SK-N-SH (cell line): ENCODE measurements around the gene GAS2L2. TPM values are rescaled to one million over a fixed set of nuclear protein-coding genes. Genes with fewer than 3 reads are reported as not detected.

Source experiments
- CTCF ChIA-PET: fragments of 300-600, 350-600 bp; formaldehyde crosslinking; extraction: SDS; loops from one replicate; lab custom pipeline; 2021; lab: Yijun Ruan, JAX
- POLR2A ChIA-PET: fragments of 350-600 bp; sonication (Branson Sonifier 250); formaldehyde crosslinking; extraction: SDS; loops from one replicate; lab custom pipeline; 2020; ENCODE audit warnings: antibody characterized with exemption, inconsistent platforms; lab: Yijun Ruan, JAX
- DNase-seq: peaks from one replicate; pipeline ENCODE4 v3.0.0; 2012
- H2AFZ ChIP-seq: fragments of 200-600 bp; sonication (generic); 2 replicates; pipeline ENCODE4 v1.8.1; 2016; ENCODE audit warnings: antibody characterized with exemption, mild to moderate bottlenecking, low read depth
- H3F3A ChIP-seq: fragments of 200-600 bp; sonication (generic); replicated peaks from 2 replicates; pipeline ENCODE3; 2016; ENCODE audit warnings: antibody characterized with exemption, mild to moderate bottlenecking; ENCODE audit not compliant: insufficient read depth
- H3K27ac ChIP-seq, 2 experiments: fragments of 200-500 bp in 1 of 2; fragments of 200-600 bp in 1 of 2; sonication (Bioruptor generic) in 1 of 2; sonication (generic), shearing (Covaris generic) in 1 of 2; 2 replicates each; pipeline versions ENCODE4 v1.5.1 to v1.6.1; 2014 to 2016; ENCODE audit warnings: low read depth in 2 of 2, inconsistent platforms in 1 of 2, low read length in 1 of 2, mild to moderate bottlenecking in 1 of 2, mixed read lengths in 1 of 2
- H3K27me3 ChIP-seq: fragments of 200-600 bp; sonication (generic), shearing (Covaris generic); 2 replicates; pipeline ENCODE4 v1.6.1; 2016; ENCODE audit warnings: mixed run types; ENCODE audit not compliant: insufficient read depth
- H3K36me3 ChIP-seq, 2 experiments: fragments of 200-500 bp in 1 of 2; fragments of 200-600 bp in 1 of 2; sonication (Bioruptor generic) in 1 of 2; sonication (generic) in 1 of 2; replicated peaks in 1 of 2; 2 replicates each; pipeline versions ENCODE3 to v1.5.1; 2014 to 2016; ENCODE audit warnings: low read length in 1 of 2, mild to moderate bottlenecking in 1 of 2; ENCODE audit not compliant: insufficient read depth in 2 of 2, control insufficient read depth in 1 of 2
- H3K4me1 ChIP-seq, 2 experiments: fragments of 200-500 bp in 1 of 2; fragments of 200-600 bp in 1 of 2; sonication (Bioruptor generic) in 1 of 2; sonication (generic), shearing (Covaris generic) in 1 of 2; 2 replicates each; pipeline versions ENCODE4 v1.5.1 to v1.6.1; 2014 to 2016; ENCODE audit warnings: low read depth in 1 of 2, low read length in 1 of 2, mixed run types in 1 of 2; ENCODE audit not compliant: insufficient read depth in 2 of 2, control insufficient read depth in 1 of 2
- H3K4me2 ChIP-seq: fragments of 200-600 bp; sonication (generic), shearing (Covaris generic); 2 replicates; pipeline ENCODE4 v1.6.1; 2017; ENCODE audit warnings: mixed run types
- H3K4me3 ChIP-seq, 2 experiments: fragments of 200-500 bp in 1 of 2; fragments of 200-600 bp in 1 of 2; sonication (Bioruptor generic) in 1 of 2; sonication (generic), shearing (Covaris generic) in 1 of 2; 2 replicates each; pipeline versions ENCODE4 v1.5.1 to v1.8.1; 2014 to 2016; ENCODE audit warnings: low read depth in 2 of 2, inconsistent platforms in 1 of 2, low read length in 1 of 2, mild to moderate bottlenecking in 1 of 2, mixed read lengths in 1 of 2, moderate library complexity in 1 of 2
- H3K79me2 ChIP-seq: fragments of 200-600 bp; sonication (generic); 2 replicates; pipeline ENCODE4 v1.8.1; 2017; ENCODE audit warnings: mild to moderate bottlenecking; ENCODE audit not compliant: insufficient read depth
- H3K9ac ChIP-seq: fragments of 200-600 bp; sonication (generic); 2 replicates; pipeline ENCODE4 v1.6.1; 2017; ENCODE audit warnings: mixed run types
- H3K9me2 ChIP-seq: fragments of 200-600 bp; sonication (generic); 2 replicates; pipeline ENCODE4 v1.6.1; 2017; ENCODE audit warnings: mixed run types
- H3K9me3 ChIP-seq: fragments of 200-600 bp; sonication (generic); 2 replicates; pipeline ENCODE4 v1.6.1; 2017; ENCODE audit warnings: mixed run types, mild to moderate bottlenecking, moderate library complexity
- H4K20me1 ChIP-seq: fragments of 200-600 bp; sonication (generic); 2 replicates; pipeline ENCODE4 v1.6.1; 2017; ENCODE audit warnings: mild to moderate bottlenecking, mixed run types; ENCODE audit not compliant: insufficient read depth
- FOSL2 ChIP-seq: IDR thresholded peaks from 2 replicates; pipeline ENCODE4 v1.4.0; 2012; ENCODE audit warnings: low read depth, mild to moderate bottlenecking, moderate library complexity, borderline replicate concordance
- FOXM1 ChIP-seq: IDR thresholded peaks from 2 replicates; pipeline ENCODE4 v1.4.0; 2012; ENCODE audit warnings: low read depth, mild to moderate bottlenecking
- MXI1 ChIP-seq: IDR thresholded peaks from 2 replicates; pipeline ENCODE4 v1.6.1; 2012; ENCODE audit warnings: mild to moderate bottlenecking, low read depth, low read length, improper control_type of control experiment
- NFIC ChIP-seq: IDR thresholded peaks from 2 replicates; pipeline ENCODE4 v1.4.0; 2012; ENCODE audit warnings: borderline replicate concordance
- POLR2AphosphoS5 ChIP-seq: IDR thresholded peaks from 2 replicates; pipeline ENCODE4 v1.6.1; 2012; ENCODE audit warnings: low read depth, low read length
- RAD21 ChIP-seq: IDR thresholded peaks from 2 replicates; pipeline ENCODE4 v1.6.1; 2012; ENCODE audit warnings: mild to moderate bottlenecking, low read length
- RFX5 ChIP-seq: IDR thresholded peaks from 2 replicates; pipeline ENCODE4 v1.6.1; 2012; ENCODE audit warnings: mild to moderate bottlenecking, improper control_type of control experiment, low read length
- SIN3A ChIP-seq: IDR thresholded peaks from 2 replicates; pipeline ENCODE4 v1.6.1; 2012; ENCODE audit warnings: low read depth, mild to moderate bottlenecking, low read length, moderate library complexity, borderline replicate concordance
- TEAD4 ChIP-seq: IDR thresholded peaks from 2 replicates; pipeline ENCODE4 v1.4.0; 2012; ENCODE audit warnings: mild to moderate bottlenecking, borderline replicate concordance; ENCODE audit not compliant: insufficient read depth
- WGBS: methylation state at CpG from one replicate; pipeline ENCODE4 v1.1.6; 2017; ENCODE audit warnings: low lambda C conversion rate; 5-methylcytosine and 5-hydroxymethylcytosine counted together
- polyA plus RNA-seq, 3 experiments: library from polyadenylated mRNA; depleted of rRNA; stranded (reverse); fragments of >200 nt; gene quantifications; 2 replicates each; pipeline ENCODE4 v1.2.3, GENCODE V29; 2012
- TF ChIP-seq, protein P1 (sequence below): IDR thresholded peaks from 2 replicates; pipeline ENCODE4; 2012

GAS2L2 gene
- polyA plus RNA-seq, 1 of the 3 experiments (the other 2 are of a cell fraction), result not detected

DNA sequence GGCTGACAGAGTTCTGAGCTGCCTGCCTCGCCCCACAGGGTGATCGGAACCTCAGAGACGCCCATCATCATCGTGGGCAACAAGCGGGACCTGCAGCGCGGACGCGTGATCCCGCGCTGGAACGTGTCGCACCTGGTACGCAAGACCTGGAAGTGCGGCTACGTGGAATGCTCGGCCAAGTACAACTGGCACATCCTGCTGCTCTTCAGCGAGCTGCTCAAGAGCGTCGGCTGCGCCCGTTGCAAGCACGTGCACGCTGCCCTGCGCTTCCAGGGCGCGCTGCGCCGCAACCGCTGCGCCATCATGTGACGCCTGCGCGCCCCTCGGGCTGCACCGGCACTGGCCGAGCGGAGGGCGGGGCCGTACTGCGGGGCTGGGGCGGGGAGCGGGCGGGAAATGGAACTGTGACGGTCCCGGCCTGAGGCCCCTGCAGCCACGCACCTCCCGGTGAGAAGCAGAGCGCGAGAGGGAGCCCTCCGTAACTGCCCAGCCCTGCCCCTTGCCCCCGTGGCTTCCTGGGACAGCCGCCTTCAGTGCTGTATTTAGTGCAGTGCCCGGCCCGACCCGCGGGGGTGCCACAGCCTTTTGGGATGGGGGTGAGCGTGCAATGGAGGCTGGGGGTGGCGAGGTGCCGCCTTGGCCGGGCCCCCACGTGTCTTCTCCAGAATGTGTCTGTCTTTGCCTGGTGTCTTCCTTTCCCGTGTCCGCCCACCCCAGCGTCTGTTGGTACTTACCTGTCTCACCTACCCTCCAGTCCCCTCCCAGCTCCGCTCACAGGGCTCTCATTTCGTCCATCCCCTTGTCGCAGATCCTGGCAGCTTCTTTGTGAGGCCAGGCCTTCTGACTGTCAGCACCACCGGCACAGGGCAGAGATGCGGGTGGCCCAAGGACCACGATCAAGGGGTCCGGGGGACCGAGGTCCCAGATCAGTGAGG is 11.8 kb downstream of the GAS2L2 start:
- Histone ChIP-seq H4K20me1 (no peaks in the 10 kb centered on the region), H3K9me2 (no peaks in the 10 kb centered on the region), H3K79me2 (no peaks in the 10 kb centered on the region), H3K4me3 (no peak overlapping the region), H3K9me3 (no peaks in the 10 kb centered on the region), H3K4me1 (no peaks in the 10 kb centered on the region; a peak in 1 of 4 replicates), H3K27ac (no peak overlapping the region), H3F3A (no peaks in the 10 kb centered on the region), H2AFZ (no peak overlapping the region), H3K27me3 (no peaks in the 10 kb centered on the region; the same call in 1 of the 2 replicates), H3K9ac (no peak overlapping the region), H3K36me3 (no peaks in the 10 kb centered on the region), H3K4me2 (no peak overlapping the region)
- CTCF ChIA-PET, result interaction anchor here (0.6 to 3.1 kb wide), 5 partner anchors 23 to 186 kb away, joined by 3 to 22 read pairs (median 4); no protein-coding TSS in a partner anchor
- peak; percentile 74 for DNase-seq
- 73% methylated on average over 33 of the region's 73 CpGs for WGBS
- POLR2A ChIA-PET, result interaction anchor here (1.6 kb wide), 1 partner anchor 68 kb away, joined by 5 read pairs; the partner anchor contains the start of gene TAF15
- TF ChIP-seq TEAD4, result no peak
- TF ChIP-seq FOXM1, result no peak
- no peak for TF ChIP-seq FOSL2

DNA sequence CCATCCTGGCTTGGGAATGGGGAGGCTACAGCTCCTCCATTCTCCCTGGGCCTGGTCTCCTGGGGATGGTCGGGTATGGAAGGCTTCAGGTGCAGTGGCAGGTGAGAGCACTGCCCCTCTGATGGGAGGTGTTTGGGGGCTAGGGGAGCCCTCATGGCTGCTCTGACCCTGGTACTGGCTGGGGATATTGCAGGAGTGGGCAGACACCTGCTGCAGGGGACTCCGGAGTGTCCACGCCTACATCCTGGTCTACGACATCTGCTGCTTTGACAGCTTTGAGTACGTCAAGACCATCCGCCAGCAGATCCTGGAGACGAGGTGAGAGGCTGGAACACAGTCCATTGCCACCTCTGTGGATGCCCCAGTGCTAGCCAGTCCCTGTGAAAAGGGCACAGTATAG is 12.8 kb downstream of the GAS2L2 start:
- Histone ChIP-seq H3K9me3 (no peaks in the 10 kb centered on the region), H3K9me2 (no peaks in the 10 kb centered on the region), H3K4me1 (no peaks in the 10 kb centered on the region; a peak in 1 of 4 replicates), H3K9ac (no peak overlapping the region), H3K79me2 (no peaks in the 10 kb centered on the region), H4K20me1 (no peaks in the 10 kb centered on the region), H3K27ac (no peak overlapping the region), H3K36me3 (no peaks in the 10 kb centered on the region), H3F3A (no peaks in the 10 kb centered on the region), H3K27me3 (no peaks in the 10 kb centered on the region), H2AFZ (no peak overlapping the region), H3K4me3 (no peak overlapping the region), H3K4me2 (no peak overlapping the region)
- 89% methylated on average over 7 of the region's 7 CpGs for WGBS
- CTCF ChIA-PET, result interaction anchor here (0.8 to 3.1 kb wide), 3 partner anchors 65 to 127 kb away, joined by 3 to 22 read pairs (median 3); partner anchors contain the start of gene TAF15
- TF ChIP-seq NFIC (no peak), RFX5 (no peak), MXI1 (no peak), RAD21 (no peak), FOSL2 (no peak), SIN3A (no peak), POLR2AphosphoS5 (no peak)
- TF ChIP-seq, protein P1, sequence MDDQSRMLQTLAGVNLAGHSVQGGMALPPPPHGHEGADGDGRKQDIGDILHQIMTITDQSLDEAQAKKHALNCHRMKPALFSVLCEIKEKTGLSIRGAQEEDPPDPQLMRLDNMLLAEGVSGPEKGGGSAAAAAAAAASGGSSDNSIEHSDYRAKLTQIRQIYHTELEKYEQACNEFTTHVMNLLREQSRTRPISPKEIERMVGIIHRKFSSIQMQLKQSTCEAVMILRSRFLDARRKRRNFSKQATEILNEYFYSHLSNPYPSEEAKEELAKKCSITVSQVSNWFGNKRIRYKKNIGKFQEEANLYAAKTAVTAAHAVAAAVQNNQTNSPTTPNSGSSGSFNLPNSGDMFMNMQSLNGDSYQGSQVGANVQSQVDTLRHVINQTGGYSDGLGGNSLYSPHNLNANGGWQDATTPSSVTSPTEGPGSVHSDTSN, result no peak
- DNase-seq, result no peak
- POLR2A ChIA-PET, result no interaction called here
